Transverse colon (tissue), 3 donors: Measurements from ENCODE around the gene ITGB7.

Experiments
- CTCF ChIP-seq, 5 experiments: fragments of 200-600 bp in 3 of 5; fragments of 450-650 bp in 2 of 5; sonication (generic) in 3 of 5; IDR thresholded peaks; 1 replicate in 2 of 5; 2 replicates in 3 of 5; pipeline ENCODE4 v1.5.1; 2016 to 2017; ENCODE audit warnings: antibody characterized with exemption in 5 of 5, inconsistent platforms in 3 of 5, mild to moderate bottlenecking in 2 of 5, moderate library complexity in 1 of 5
- EP300 ChIP-seq: sonication (generic); formaldehyde crosslinking; IDR thresholded peaks from one replicate; pipeline ENCODE4 v1.6.1; 2017; ENCODE audit warnings: antibody characterized with exemption, low read depth
- POLR2A ChIP-seq: fragments of 450-650 bp; IDR thresholded peaks from one replicate; pipeline ENCODE4 v1.6.1; 2016; ENCODE audit warnings: antibody characterized with exemption, mild to moderate bottlenecking, moderate library complexity

- TF ChIP-seq POLR2A (no peak), CTCF (IDR thresholded peaks at IDR 0.05) (no peak), EP300 (no peak)
Observed at GRCh38 chr12:53173085-53173715, 33.9 kb downstream of the ITGB7 start.
